ENCODE measurements around the gene FAM78B.

FAM78B gene

DNA sequence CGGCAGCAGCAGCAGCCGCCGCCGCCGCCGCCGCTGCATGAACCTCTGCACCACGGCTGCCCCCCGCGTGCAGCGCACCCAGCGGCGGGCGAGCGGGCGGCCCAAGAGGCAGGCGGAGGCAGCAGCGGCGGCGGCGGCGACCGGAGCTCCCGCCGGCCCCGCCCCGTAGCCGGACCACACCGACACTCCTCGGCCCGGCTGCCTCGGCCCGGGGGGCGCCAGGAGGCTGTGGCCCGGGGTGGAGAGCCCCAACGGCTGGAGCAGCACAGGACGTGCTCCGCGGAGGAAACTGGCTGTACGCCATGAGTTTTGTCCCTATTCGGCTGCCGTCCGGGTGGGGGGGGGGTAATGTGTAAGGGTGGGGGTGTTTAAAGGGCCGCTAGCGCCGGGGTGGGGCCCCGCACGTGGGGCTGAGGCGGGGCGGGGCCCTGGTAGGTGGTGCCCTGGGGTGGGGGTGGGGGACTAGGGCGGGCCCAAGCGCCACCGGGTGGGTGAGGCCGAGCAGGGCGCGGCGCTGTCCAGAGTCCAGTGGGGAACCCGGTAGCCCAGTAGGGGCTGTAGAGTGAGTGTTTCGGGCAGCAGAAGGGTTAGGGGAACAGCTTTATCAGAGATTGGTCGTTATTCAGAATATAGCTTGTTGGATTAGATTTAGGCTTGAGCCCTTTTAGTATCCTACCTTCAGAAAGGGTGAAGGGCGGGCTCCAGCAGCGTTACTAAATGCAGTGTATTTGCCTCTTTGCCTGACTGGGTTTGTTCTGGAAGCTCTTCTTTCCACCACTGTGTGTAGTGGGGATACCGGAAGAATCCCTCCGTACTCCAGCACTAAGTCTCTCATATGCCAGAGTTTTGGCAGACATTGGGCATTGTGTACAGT is at the start of gene FAM78B:
Gene FAM78B, minus strand, starts transcription at position 304 of the 874 bp plus-strand sequence. CDS start 753 bp downstream, outside the sequence.
- DNase-seq = peak; percentile 25

DNA sequence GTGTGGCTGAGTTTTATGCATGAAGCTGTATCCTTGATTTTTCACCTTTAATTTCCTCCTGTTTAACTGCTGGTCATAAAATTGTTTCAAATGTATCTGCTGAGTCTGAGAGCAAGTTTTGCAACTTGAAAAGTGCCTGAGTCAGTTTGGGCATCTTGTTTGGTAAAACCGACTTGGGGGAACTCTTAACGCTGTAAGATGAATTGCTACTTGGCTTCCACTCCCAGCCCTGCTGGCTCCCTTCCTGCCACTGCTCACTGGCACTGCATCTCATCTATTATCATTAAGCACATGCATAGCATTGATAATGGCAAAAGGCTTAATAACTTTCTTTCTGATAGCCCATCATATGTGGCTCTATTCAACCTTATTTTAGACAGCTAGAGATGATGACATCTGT is 35.7 kb upstream of the FAM78B start:
- no peak for DNase-seq

DNA sequence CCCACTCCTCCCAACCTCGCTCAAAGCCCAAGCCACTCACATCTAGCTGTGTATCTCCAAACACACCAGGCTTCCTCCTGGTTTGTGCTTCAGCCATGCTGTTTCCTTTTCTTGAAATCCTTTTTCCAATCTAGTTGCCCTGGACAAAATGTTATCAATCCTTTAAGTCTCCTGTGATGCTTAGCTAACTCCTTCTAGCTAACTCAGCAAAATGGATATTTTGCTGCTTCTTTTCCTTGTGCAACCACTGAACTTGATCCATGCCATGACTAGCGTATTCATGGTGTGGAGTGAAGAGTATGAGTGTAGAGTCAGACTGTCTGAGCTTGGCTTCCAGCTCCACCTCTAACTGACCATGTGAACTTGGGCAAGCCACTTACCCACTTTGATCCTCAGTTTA is 33.9 kb upstream of the FAM78B start:
- no peak for DNase-seq

DNA sequence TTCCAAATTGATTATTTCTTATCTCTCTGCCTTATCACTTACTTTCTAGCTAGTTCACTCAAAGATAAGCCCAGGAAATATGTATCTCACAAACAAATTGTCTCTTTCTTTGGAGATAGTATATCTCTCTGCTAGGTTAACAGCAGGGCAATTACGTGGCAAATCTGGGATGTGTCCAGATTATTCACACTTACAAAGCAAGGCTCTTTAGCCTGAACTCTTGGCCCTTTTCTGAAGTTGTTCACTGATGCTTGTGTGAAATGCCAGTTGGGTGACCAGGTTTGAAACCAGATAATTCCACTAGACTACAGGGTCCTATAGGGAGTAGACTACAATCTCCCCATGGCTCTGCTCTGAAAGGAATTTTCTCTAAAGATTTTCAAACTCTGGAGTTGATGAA is 30.8 kb upstream of the FAM78B start:
- DNase-seq = no peak

GRCh38 chr1:166197141-166197540 is 30.3 kb upstream of the FAM78B start:
- no peak for DNase-seq

- no peak for DNase-seq
Observed at GRCh38 chr1:166193057-166193698, 26.4 kb upstream of the FAM78B start.

GRCh38 chr1:166190400-166190799 is 23.6 kb upstream of the FAM78B start:
- DNase-seq = no peak

- no peak for DNase-seq
Observed at GRCh38 chr1:166189126-166189525, 22.3 kb upstream of the FAM78B start.

GRCh38 chr1:166185526-166185925 is 18.7 kb upstream of the FAM78B start:
- DNase-seq = no peak

DNA sequence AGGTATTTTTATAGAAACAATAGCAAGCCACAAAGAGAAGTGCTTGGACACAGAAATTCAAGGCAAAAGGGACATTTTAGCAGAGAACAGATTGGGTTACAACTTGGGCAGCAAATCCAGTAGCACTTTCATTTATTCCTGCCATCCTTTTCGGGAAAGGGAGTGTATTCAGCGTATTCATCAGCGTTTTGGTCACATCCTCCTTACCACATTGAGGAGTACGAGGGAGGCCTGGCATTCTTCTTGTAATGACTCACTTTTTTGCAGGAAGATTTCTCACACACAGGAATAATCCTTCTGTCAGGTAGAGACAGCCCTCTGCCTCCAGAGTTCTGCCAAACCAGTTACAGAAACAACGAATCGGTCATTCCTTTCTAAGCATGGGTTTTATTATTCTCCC is 18.1 kb upstream of the FAM78B start:
- DNase-seq = no peak

DNA sequence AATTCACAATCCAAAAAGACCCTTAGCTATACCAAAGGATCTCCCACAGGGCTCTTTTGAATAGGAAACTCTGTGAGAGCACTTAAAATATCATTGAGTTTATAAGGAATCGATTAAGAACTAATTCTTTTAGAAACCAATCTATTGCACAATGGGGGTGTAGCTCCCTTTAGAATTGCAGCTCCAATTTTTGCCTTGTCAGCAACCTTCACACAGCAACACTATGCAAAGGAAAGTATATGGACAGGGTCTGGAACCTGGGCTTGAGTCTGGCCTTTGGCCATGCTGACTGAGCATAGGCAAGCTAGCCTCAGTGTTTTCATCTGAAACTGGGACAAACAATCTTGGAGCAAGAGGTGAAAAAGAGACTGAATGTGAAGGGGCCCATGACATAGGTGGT is 17.2 kb upstream of the FAM78B start:
- no peak for DNase-seq

DNA sequence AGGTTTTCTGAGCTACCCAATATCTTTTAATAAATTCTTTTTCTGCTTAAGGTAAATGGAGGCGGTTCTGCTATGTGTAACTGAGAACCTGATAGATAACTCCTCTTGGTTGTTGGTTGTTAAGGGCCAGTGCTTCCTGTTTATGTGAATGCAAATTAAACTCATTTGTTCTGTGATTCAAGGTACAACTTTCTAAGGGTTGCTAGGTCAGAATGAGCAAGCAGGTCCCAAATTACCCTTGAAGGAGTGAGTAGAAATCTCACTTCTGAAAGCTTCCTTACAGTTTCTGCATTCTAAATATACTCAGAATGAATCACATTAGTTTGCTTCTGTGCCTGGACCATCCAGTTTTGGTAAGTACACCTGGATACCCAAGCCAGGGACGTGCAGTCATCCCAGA is 15.5 kb upstream of the FAM78B start:
- no peak for DNase-seq

DNA sequence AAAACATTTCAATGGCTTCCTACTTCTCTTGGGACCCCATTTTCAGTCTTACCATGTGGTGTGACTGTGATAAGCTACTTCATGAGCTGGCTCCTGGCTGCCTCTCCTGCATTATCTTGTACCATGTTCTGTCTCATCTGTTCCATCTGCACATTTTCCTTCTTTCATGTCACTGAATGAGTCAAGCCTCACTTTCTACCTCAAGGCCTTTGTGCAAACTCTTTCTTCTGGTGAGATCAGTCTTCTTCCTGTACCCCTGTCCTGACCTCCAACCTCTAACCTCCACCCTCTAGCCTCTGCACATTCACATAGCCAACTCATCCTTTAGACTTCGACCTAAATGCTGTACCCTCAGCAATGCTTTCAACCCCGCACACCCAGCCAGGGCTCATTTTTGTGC is 9.6 kb upstream of the FAM78B start:
- no peak for DNase-seq

DNA sequence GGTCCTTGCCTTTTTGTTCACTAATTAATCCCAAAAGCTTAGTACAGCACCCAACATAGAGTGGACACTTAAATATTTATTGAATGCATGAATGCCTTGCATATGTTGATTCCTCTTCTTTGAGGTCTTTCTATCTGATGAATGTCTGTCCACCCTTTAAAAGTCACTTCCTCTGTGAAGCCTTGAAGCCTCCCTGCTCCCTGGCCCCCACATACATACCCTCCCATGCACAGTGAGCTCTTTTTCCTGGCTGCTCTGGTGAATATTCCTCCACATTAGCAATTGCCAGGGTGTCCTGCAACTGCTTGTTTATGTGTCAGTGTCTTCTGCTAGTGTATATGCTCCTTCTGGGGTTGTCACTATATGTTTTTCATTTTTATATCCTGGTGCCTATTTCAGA is 8.2 kb upstream of the FAM78B start:
- DNase-seq = no peak

DNA sequence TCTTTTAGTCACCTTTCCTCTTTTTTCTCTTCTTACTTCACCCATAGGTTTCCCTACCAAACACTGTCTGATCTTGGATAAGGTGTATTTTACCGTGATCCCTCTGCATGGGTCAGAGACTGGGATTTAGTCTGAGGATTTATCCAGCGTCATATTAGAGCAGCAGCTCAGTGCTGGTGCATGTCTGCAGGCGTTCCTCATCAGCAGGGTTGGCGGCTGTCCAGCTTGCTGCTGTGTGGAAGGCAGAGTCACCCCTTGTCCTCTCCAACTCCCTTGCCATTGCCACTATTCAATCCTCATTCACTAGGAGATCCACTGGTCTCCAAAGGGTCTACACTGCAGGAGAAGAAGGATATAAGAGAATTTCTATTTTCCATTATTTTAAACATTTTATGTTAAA is 7.3 kb upstream of the FAM78B start:
- no peak for DNase-seq

DNA sequence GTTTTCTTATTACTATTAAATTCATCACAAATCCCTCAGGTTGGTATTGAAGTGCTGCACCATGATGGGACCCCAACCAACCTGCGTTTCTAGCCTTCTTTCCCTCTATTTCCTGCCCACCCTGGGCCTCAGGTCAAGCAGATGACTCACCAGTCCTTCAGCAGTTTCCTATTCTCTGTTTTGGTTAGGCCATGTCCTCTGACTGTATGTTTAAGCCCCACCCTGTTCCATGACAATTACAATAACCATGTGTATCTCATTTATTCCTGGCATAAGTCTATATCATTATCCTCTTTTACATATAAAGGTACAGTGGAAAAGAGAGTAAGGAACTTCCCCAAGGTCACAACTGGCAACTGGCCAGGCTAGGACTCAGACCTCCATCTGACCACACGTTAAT is 5.3 kb upstream of the FAM78B start:
- DNase-seq = no peak

- no peak for DNase-seq
Observed at GRCh38 chr1:166170726-166171125, 3.9 kb upstream of the FAM78B start.

GRCh38 chr1:166170075-166170474 is 3.3 kb upstream of the FAM78B start:
- no peak for DNase-seq

GRCh38 chr1:166169182-166169581 is 2.4 kb upstream of the FAM78B start:
- DNase-seq = no peak

DNA sequence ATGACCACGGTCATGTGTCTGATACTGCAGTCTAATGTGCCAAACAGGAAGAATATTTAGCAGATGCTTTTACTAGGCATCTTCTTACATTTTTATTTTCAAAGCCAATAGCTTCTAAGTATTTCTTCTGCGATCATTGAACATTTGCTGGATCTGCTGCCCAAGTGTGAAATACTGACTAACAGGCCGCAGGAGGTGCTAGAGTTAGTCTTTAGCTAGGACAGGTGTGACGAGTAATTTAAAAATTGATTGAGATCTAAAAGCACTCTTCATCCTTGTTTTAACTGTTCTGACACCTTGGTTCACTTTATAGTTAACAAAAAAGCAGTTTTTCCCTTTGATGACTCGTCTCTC is 748 bp upstream of the FAM78B start:
- no peak for DNase-seq

GRCh38 chr1:166166329-166166697 is 488 bp downstream of the FAM78B start:
- DNase-seq = no peak

DNA sequence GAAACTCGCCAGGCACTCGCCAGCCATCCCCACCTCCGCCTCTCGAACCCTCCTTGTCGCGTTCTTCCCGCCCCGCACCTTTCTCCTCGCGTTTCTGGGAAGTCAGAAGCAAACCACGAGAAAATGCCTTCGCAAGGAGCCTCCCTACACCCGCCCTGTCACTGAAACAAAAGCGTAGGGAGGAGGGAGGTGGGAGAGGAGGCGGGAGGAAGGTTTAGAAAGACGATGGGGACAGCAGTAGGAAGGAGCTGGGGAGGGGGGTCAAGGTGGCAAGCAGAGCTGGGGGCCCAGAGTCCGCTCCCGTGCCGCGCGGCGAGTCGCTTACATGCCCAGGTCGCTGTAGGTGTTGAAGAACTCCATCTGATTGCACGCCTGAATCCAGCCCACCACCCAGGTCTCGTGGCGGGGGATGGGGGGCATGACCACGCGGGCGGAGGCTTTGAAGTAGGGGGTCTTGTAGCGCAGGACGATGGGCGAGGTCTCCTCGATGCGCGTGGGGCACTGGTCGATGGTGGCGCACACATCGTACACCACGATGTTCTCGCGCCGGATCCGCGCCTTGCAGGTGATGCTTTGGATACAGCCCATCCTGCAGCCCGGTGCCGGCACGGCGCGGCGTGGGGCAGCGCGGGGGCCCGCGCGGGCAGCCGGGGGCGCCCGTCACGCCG is 1.0 kb downstream of the FAM78B start:
- DNase-seq = no peak

DNA sequence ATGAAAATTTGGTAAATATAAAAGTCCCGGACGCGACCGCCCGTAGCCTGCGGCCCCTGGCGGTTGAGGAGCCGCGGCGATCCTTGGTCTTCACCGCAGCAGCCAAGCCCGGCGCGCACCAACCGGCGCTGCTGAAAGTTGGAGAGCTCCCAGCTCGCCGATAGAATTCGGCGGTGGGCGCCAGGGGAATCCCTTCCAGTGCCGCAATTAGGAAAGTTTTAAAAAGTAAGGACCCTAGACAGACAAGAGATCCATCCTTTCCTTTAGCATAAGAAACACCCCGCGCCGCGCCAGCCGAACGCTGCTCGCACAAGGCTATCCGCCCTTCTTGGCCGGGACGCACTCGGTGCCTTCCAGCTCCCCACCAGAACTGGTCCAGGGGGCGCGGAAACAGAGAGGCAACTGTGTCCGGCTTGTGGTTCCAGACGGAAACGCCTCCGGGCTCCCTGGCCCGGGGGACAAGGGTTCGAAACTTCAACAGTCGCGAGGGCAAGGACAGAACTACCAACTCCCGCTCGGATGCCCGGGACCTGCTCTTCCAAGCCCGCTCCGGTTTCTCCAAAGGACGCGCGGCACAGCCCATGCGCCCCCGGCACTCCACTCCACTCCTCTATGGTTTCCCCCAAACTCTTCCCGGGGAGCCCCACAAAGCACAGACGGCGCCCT is 1.7 kb downstream of the FAM78B start:
- no peak for DNase-seq

DNA sequence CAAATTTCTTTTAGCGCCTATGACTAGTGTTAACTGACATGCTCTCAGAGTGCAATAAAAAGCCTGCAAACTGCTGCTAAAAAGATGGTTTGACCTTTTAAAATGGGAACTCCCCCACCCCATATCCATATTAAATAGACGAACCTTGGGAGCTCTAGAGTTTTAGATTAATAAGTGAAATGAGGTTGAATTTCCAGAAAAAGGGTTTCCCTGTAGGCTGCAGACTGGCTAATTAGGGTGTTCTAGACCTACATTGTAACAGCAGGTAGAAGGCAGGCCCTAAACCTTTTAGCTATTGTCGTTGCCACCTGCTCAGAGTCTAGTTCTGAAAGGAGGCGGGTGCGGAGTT is 2.2 kb downstream of the FAM78B start:
- DNase-seq = no peak

All from activated gamma-delta T cell treated with Interleukin-2 at 50 U/mL for 16 hours (primary cell).